ENCODE results near the gene DYTN. TPM values are rescaled to one million over a fixed set of nuclear protein-coding genes. Genes with fewer than 3 reads are reported as not detected.

DYTN gene
- polyA plus RNA-seq, 1 of the 3 experiments (the other 2 are of a cell fraction), result not detected

DNA sequence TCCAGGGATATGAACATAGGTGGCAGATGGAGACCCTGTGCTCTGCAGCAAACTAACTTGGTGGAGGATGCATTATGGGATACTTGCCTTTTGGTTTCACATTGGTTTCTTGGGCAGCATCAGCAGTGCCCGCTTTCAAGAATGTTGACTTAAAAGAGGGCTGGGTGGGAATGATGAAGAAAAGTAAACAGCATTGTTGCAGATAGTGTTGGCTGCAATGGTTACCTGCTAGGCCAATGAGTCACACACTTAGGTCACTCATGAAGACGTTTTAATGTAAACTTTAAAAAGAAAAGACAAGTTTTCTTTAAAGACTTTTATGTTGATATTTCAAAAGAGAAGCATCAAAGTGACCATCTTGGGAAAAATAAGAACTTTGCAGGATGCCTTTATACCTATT, 102.0 kb downstream of the DYTN start:
- 58% methylated on average over 2 of the region's 2 CpGs for WGBS (ENCODE audit: low lambda C conversion rate)
- Histone ChIP-seq H3F3A (replicated peaks; ENCODE audit: insufficient read depth) (no peaks in the 10 kb centered on the region), H2AFZ (ENCODE audit: low read depth) (no peak overlapping the region), H3K4me1 (ENCODE audit: control insufficient read depth in 1 of 2, insufficient read depth in 2 of 2, low read depth in 1 of 2, low read length in 1 of 2) (no peaks in the 10 kb centered on the region; a peak in 1 of 4 replicates), H3K36me3 (replicated peaks in 1 of 2; ENCODE audit: control insufficient read depth in 1 of 2, insufficient read depth in 2 of 2, low read length in 1 of 2) (no peaks in the 10 kb centered on the region), H3K9ac (no peak overlapping the region), H3K9me3 (no peaks in the 10 kb centered on the region), H3K4me2 (no peak overlapping the region), H3K79me2 (ENCODE audit: insufficient read depth) (no peaks in the 10 kb centered on the region), H3K4me3 (ENCODE audit: low read depth in 2 of 2, low read length in 1 of 2) (no peak overlapping the region), H3K27me3 (ENCODE audit: insufficient read depth) (no peaks in the 10 kb centered on the region), H4K20me1 (ENCODE audit: insufficient read depth) (no peaks in the 10 kb centered on the region), H3K27ac (ENCODE audit: low read depth in 2 of 2, low read length in 1 of 2) (no peak overlapping the region), H3K9me2 (no peaks in the 10 kb centered on the region)
- TF ChIP-seq, protein P1, sequence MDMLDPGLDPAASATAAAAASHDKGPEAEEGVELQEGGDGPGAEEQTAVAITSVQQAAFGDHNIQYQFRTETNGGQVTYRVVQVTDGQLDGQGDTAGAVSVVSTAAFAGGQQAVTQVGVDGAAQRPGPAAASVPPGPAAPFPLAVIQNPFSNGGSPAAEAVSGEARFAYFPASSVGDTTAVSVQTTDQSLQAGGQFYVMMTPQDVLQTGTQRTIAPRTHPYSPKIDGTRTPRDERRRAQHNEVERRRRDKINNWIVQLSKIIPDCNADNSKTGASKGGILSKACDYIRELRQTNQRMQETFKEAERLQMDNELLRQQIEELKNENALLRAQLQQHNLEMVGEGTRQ (IDR thresholded peaks at IDR 0.05; ENCODE audit: borderline replicate concordance, low read depth, low read length), result no peak
- TF ChIP-seq RCOR1 (IDR thresholded peaks at IDR 0.05; ENCODE audit: low read length), result no peak
- TF ChIP-seq, protein P2, sequence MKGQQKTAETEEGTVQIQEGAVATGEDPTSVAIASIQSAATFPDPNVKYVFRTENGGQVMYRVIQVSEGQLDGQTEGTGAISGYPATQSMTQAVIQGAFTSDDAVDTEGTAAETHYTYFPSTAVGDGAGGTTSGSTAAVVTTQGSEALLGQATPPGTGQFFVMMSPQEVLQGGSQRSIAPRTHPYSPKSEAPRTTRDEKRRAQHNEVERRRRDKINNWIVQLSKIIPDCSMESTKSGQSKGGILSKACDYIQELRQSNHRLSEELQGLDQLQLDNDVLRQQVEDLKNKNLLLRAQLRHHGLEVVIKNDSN (IDR thresholded peaks at IDR 0.05; ENCODE audit: borderline replicate concordance, low read depth), result no peak
- TF ChIP-seq, protein P3, sequence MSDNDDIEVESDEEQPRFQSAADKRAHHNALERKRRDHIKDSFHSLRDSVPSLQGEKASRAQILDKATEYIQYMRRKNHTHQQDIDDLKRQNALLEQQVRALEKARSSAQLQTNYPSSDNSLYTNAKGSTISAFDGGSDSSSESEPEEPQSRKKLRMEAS (IDR thresholded peaks at IDR 0.05; ENCODE audit: low read depth), result no peak
- TF ChIP-seq CHD2 (IDR thresholded peaks at IDR 0.05; ENCODE audit: low read length, partially characterized antibody), result no peak
- TF ChIP-seq, protein P4, sequence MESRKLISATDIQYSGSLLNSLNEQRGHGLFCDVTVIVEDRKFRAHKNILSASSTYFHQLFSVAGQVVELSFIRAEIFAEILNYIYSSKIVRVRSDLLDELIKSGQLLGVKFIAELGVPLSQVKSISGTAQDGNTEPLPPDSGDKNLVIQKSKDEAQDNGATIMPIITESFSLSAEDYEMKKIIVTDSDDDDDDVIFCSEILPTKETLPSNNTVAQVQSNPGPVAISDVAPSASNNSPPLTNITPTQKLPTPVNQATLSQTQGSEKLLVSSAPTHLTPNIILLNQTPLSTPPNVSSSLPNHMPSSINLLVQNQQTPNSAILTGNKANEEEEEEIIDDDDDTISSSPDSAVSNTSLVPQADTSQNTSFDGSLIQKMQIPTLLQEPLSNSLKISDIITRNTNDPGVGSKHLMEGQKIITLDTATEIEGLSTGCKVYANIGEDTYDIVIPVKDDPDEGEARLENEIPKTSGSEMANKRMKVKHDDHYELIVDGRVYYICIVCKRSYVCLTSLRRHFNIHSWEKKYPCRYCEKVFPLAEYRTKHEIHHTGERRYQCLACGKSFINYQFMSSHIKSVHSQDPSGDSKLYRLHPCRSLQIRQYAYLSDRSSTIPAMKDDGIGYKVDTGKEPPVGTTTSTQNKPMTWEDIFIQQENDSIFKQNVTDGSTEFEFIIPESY (IDR thresholded peaks at IDR 0.05; ENCODE audit: borderline replicate concordance, low read depth), result no peak
- no peak for TF ChIP-seq ELF1 (IDR thresholded peaks at IDR 0.05)
- TF ChIP-seq, protein P5, sequence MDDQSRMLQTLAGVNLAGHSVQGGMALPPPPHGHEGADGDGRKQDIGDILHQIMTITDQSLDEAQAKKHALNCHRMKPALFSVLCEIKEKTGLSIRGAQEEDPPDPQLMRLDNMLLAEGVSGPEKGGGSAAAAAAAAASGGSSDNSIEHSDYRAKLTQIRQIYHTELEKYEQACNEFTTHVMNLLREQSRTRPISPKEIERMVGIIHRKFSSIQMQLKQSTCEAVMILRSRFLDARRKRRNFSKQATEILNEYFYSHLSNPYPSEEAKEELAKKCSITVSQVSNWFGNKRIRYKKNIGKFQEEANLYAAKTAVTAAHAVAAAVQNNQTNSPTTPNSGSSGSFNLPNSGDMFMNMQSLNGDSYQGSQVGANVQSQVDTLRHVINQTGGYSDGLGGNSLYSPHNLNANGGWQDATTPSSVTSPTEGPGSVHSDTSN (IDR thresholded peaks at IDR 0.05), result no peak
- no peak for TF ChIP-seq FOSL2 (IDR thresholded peaks at IDR 0.05; ENCODE audit: borderline replicate concordance, low read depth)
- TF ChIP-seq EP300 (IDR thresholded peaks at IDR 0.05; ENCODE audit: borderline replicate concordance in 1 of 2, low read depth in 1 of 2, low read length in 1 of 2), result no peak
- TF ChIP-seq NRF1 (IDR thresholded peaks at IDR 0.05; ENCODE audit: low read depth, low read length), result no peak
- TF ChIP-seq EZH2phosphoT487 (IDR thresholded peaks at IDR 0.05; ENCODE audit: borderline replicate concordance, low read depth), result no peak
- TF ChIP-seq, protein P6, sequence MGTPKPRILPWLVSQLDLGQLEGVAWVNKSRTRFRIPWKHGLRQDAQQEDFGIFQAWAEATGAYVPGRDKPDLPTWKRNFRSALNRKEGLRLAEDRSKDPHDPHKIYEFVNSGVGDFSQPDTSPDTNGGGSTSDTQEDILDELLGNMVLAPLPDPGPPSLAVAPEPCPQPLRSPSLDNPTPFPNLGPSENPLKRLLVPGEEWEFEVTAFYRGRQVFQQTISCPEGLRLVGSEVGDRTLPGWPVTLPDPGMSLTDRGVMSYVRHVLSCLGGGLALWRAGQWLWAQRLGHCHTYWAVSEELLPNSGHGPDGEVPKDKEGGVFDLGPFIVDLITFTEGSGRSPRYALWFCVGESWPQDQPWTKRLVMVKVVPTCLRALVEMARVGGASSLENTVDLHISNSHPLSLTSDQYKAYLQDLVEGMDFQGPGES (IDR thresholded peaks at IDR 0.05; ENCODE audit: low read depth, low read length), result no peak
- TF ChIP-seq TAF1 (IDR thresholded peaks at IDR 0.05; ENCODE audit: borderline replicate concordance, low read depth, low read length), result no peak
- no peak for TF ChIP-seq MEF2A (IDR thresholded peaks at IDR 0.05; ENCODE audit: borderline replicate concordance, low read depth)
- no peak for TF ChIP-seq JUND (IDR thresholded peaks at IDR 0.05)
- no peak for TF ChIP-seq RAD21 (IDR thresholded peaks at IDR 0.05; ENCODE audit: low read length)
- no peak for TF ChIP-seq NFIC (IDR thresholded peaks at IDR 0.05; ENCODE audit: borderline replicate concordance)
- ChIA-PET POLR2A (no interaction called here), CTCF (no interaction called here)
- DNase-seq, result no peak
